GM13976 (cell line): ENCODE measurements around the gene RPL4.
A peak's percentile ranks its signal among the peaks of the same experiment; 100 is the strongest.

Experiments
- DNase-seq: peaks from one replicate; pipeline ENCODE4 v3.0.0; 2012; ENCODE audit warnings: low spot score
- in situ Hi-C: fragments of 300-500 bp; cut with MboI; formaldehyde crosslinking; loops from one replicate; pipeline ENCODE4 v1.12.0; 2022; ENCODE audit warnings: low sequenced_read_pairs, mixed read lengths, inconsistent platforms; ENCODE audit not compliant: unreplicated experiment
- TF ChIP-seq, protein P1 (sequence below): IDR thresholded peaks from 2 replicates; pipeline ENCODE4 v1.5.1; 2012; ENCODE audit warnings: borderline replicate concordance, mild to moderate bottlenecking; ENCODE audit not compliant: insufficient read depth; ENCODE audit errors: extremely low read depth, missing control alignments, control extremely low read depth

RPL4 gene

DNA sequence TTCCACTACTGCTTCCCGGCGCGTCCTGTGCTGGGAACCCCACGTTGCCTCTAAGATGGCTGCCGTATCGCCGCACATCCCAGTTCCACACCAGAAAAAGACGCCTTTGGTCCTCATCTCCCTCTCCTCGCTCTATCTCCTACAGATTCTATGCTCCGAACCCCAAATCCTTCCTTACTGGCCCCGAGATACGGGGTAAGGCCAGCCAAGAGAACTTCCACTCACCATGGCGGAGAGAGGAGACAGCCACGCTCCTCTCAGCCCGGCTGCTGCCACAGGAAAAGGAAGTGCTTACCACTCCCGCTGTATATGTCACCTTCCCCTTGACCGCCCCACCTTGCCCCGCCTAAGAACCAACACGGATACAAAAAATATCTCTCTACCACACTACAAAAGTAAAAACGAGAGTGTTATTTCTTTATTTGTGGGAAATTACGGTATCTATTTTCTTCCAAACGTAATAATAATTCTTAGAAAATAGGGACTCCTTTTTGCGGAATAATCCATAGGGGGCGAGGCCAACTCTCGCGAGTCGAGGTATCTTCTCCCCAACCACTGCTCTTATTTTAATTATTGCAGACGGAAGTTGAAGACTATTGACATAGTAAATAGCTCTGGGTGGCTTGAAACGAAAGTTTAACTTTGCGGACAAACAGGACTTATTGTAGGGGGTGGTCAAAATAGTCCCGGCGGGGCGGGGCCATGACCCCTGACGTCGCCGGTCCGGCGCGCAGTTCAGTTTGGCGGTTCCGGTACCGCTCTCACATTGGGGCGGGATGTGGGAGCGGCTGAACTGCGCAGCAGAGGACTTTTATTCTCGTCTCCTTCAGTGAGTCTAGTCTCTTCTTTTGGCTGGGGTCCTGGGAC is at the start of gene RPL4, which contains the start of gene ZWILCH:
RPL4 (minus strand) TSS at position 293 of the 867 bp plus-strand sequence; CDS start at position 228, 65 bp downstream.
ZWILCH (plus strand) TSS at position 764 of the 867 bp plus-strand sequence; CDS start at position 777, 13 bp downstream.
- peak; percentile 82 for DNase-seq
- in situ Hi-C loops: no loop called here

GRCh38 chr15:66545255-66545654 is 40.6 kb upstream of the RPL4 start:
- in situ Hi-C loops: no loop called here
- DNase-seq: no peak

More for the DNA sequence above, at the start of gene RPL4, which contains the start of gene ZWILCH:
- TF ChIP-seq, protein P1, sequence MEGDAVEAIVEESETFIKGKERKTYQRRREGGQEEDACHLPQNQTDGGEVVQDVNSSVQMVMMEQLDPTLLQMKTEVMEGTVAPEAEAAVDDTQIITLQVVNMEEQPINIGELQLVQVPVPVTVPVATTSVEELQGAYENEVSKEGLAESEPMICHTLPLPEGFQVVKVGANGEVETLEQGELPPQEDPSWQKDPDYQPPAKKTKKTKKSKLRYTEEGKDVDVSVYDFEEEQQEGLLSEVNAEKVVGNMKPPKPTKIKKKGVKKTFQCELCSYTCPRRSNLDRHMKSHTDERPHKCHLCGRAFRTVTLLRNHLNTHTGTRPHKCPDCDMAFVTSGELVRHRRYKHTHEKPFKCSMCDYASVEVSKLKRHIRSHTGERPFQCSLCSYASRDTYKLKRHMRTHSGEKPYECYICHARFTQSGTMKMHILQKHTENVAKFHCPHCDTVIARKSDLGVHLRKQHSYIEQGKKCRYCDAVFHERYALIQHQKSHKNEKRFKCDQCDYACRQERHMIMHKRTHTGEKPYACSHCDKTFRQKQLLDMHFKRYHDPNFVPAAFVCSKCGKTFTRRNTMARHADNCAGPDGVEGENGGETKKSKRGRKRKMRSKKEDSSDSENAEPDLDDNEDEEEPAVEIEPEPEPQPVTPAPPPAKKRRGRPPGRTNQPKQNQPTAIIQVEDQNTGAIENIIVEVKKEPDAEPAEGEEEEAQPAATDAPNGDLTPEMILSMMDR: no peak

GRCh38 chr15:66542896-66543295 is 38.2 kb upstream of the RPL4 start:
- no peak for DNase-seq
- in situ Hi-C loops: no loop called here
- TF ChIP-seq, protein P1: no peak

More at GRCh38 chr15:66545255-66545654, 40.6 kb upstream of the RPL4 start:
- TF ChIP-seq, protein P1: no peak

GRCh38 chr15:66535056-66535455 is 30.4 kb upstream of the RPL4 start:
- in situ Hi-C loops: no loop called here
- no peak for DNase-seq
- TF ChIP-seq, protein P1: no peak

DNA sequence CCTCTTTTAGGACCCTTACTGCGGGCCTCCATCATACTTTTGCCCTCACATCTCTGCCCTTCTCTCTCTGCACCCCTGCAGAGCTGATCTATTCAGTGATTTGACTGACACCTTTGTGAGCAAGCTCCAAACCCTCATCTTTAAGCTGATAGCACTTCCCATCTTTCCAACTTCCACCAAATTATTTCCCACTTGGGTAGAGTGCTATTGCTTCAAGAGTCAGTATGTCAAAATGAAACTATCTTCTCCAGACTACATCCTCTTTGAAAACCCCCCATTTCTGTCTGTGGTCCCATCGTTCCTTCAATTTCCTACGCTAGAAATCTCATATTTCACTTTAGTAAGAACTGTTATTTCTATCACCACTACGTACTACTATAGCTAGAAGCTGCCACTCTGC is 20.2 kb upstream of the RPL4 start:
- in situ Hi-C loops: no loop called here
- DNase-seq: no peak
- TF ChIP-seq, protein P1: no peak

DNA sequence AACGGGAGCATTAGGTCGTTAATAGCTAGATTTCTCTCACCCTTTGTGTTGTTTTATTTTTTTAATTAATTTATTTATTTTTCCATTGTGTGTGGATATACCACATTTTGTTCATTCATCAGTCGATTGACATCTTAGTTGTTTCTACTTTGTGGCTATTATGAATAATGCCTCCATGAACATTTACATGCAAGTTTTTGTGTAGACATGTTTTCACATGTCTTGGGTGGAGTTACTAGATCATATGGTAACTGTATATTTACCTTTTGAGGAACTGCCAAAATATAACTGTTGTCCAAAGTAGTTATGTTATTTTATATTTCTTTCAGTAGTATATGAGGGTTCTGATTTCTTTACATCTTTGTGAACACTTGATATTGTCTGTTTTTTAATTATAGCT is 19.3 kb upstream of the RPL4 start:
- DNase-seq: no peak
- TF ChIP-seq, protein P1: no peak
- in situ Hi-C loops: no loop called here

DNA sequence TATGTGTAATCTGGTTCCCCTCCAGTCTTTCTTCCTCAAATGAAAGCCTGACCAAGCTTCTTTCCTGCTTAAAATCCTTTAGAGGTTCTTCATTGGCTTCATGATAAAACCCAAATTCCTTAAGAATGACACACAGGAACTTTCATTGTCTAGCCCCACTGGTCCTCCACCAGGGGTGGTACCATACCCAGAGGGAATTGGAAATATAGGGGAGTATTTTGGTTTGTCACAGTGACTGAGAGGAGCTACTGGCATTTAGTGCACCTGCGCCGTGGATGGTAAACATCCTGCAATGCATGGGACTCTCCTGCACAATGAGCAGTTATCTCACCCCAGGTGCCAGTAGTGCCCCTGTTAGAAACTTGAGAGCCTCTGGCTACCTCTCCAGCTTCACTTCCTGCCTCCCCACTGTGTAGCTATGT is 11.3 kb upstream of the RPL4 start:
- TF ChIP-seq, protein P1: no peak
- DNase-seq: no peak
- in situ Hi-C loops: no loop called here
